Mesenchymal stem cell (in vitro differentiated cells and primary cell): ENCODE data around the gene NGFR.

ENCODE experiments used
- DNase-seq: peaks from one replicate; pipeline ENCODE4 v3.0.0-alpha.2; 2013
- H2AFZ ChIP-seq: one replicate; pipeline ENCODE4 v1.6.1; 2013; ENCODE audit warnings: low read depth, mild to moderate bottlenecking, control low read depth, inconsistent platforms, low read length, moderate library complexity
- H2AK5ac ChIP-seq: 2 replicates; pipeline ENCODE4 v1.6.1; 2013; ENCODE audit warnings: low read length, moderate library complexity, mild to moderate bottlenecking, inconsistent platforms; ENCODE audit not compliant: severe bottlenecking
- H2BK120ac ChIP-seq: one replicate; pipeline ENCODE4 v1.6.1; 2013; ENCODE audit warnings: low read depth, mild to moderate bottlenecking, inconsistent platforms, low read length, moderate library complexity
- H2BK12ac ChIP-seq, 2 experiments: one replicate each; pipeline ENCODE4 v1.6.1; 2013; ENCODE audit warnings: inconsistent platforms in 2 of 2, low read length in 2 of 2, mild to moderate bottlenecking in 2 of 2, moderate library complexity in 2 of 2, control low read depth in 1 of 2
- H2BK15ac ChIP-seq: one replicate; pipeline ENCODE4 v1.6.1; 2013; ENCODE audit warnings: mild to moderate bottlenecking, low read depth, inconsistent platforms; ENCODE audit not compliant: poor library complexity, severe bottlenecking
- H2BK5ac ChIP-seq: 2 replicates; pipeline ENCODE4 v1.6.1; 2013; ENCODE audit warnings: low read depth, mild to moderate bottlenecking, low read length, control low read depth, inconsistent platforms; ENCODE audit not compliant: poor library complexity, severe bottlenecking
- H3K14ac ChIP-seq, 2 experiments: one replicate each; pipeline ENCODE4 v1.6.1; 2013; ENCODE audit warnings: inconsistent platforms in 2 of 2, low read length in 2 of 2, control low read depth in 1 of 2, mild to moderate bottlenecking in 1 of 2, moderate library complexity in 1 of 2
- H3K18ac ChIP-seq, 2 experiments: one replicate each; pipeline ENCODE4 v1.6.1; 2013; ENCODE audit warnings: inconsistent platforms in 2 of 2, low read length in 2 of 2, control low read depth in 1 of 2, low read depth in 1 of 2, mild to moderate bottlenecking in 1 of 2
- H3K23ac ChIP-seq, 2 experiments: one replicate each; pipeline ENCODE4 v1.6.1; 2013; ENCODE audit warnings: inconsistent platforms in 2 of 2, low read length in 2 of 2, mild to moderate bottlenecking in 2 of 2, moderate library complexity in 2 of 2, control low read depth in 1 of 2
- H3K27ac ChIP-seq: 2 replicates; pipeline ENCODE4 v1.5.1; 2013; ENCODE audit warnings: mild to moderate bottlenecking, moderate library complexity, low read length, control low read depth, inconsistent platforms; ENCODE audit not compliant: poor library complexity, severe bottlenecking
- H3K27me3 ChIP-seq, 2 experiments: 2 replicates each; pipeline versions ENCODE4 v1.6.1 to v1.7.0; 2013; ENCODE audit warnings: low read length in 2 of 2, mild to moderate bottlenecking in 2 of 2, moderate library complexity in 2 of 2, control low read depth in 1 of 2, inconsistent platforms in 1 of 2; ENCODE audit not compliant: control insufficient read depth in 1 of 2, insufficient read depth in 1 of 2
- H3K36me3 ChIP-seq, 2 experiments: 2 replicates each; pipeline versions ENCODE4 v1.6.1 to v1.7.0; 2013; ENCODE audit warnings: low read length in 2 of 2, control low read depth in 1 of 2, inconsistent platforms in 1 of 2, low read depth in 1 of 2, mild to moderate bottlenecking in 1 of 2; ENCODE audit not compliant: insufficient read depth in 2 of 2, control insufficient read depth in 1 of 2
- H3K4ac ChIP-seq, 2 experiments: one replicate each; pipeline ENCODE4 v1.6.1; 2013; ENCODE audit warnings: inconsistent platforms in 2 of 2, low read length in 2 of 2, mild to moderate bottlenecking in 2 of 2, moderate library complexity in 2 of 2, control low read depth in 1 of 2, low read depth in 1 of 2
- H3K4me1 ChIP-seq: 2 replicates; pipeline ENCODE4 v1.6.1; 2013; ENCODE audit warnings: low read depth, low read length, control low read depth; ENCODE audit not compliant: control insufficient read depth, insufficient read depth
- H3K4me2 ChIP-seq: 2 replicates; pipeline ENCODE4 v1.6.1; 2013; ENCODE audit warnings: low read length, mild to moderate bottlenecking, inconsistent platforms; ENCODE audit not compliant: poor library complexity, severe bottlenecking
- H3K4me3 ChIP-seq, 2 experiments: 2 replicates each; pipeline versions ENCODE4 v1.5.1 to v1.7.0; 2013; ENCODE audit warnings: low read length in 2 of 2, mild to moderate bottlenecking in 2 of 2, control low read depth in 1 of 2, low read depth in 1 of 2; ENCODE audit not compliant: insufficient read depth in 1 of 2
- H3K79me1 ChIP-seq: replicated peaks from 2 replicates; pipeline ENCODE4 v1.6.1; 2013; ENCODE audit warnings: mild to moderate bottlenecking, control low read depth, low read length, inconsistent platforms; ENCODE audit not compliant: poor library complexity, severe bottlenecking
- H3K9ac ChIP-seq: 2 replicates; pipeline ENCODE4 v1.7.0; 2013; ENCODE audit warnings: mild to moderate bottlenecking, low read length, moderate library complexity
- H3K9me3 ChIP-seq: 2 replicates; pipeline ENCODE4 v1.7.0; 2013; ENCODE audit warnings: mild to moderate bottlenecking, low read length; ENCODE audit not compliant: control insufficient read depth
- H4K8ac ChIP-seq: one replicate; pipeline ENCODE4 v1.6.1; 2013; ENCODE audit warnings: inconsistent platforms, mild to moderate bottlenecking, low read length, moderate library complexity
- H4K91ac ChIP-seq: one replicate; pipeline ENCODE4 v1.6.1; 2013; ENCODE audit warnings: mild to moderate bottlenecking, low read length, inconsistent platforms
- WGBS: methylation state at CpG from one replicate; pipeline ENCODE4 v1.1.7; 2013; ENCODE audit warnings: mixed read lengths; 5-methylcytosine and 5-hydroxymethylcytosine counted together

Gene NGFR

GRCh38 chr17:49488612-49489011, 6.5 kb upstream of the NGFR start:
- H3K27me3 ChIP-seq = peaks cover 86 to 88% of the 10 kb centered on the region in 2 experiments
- no peak overlapping the region for H3K4me2 ChIP-seq
- H3K36me3 ChIP-seq = no peaks in the 10 kb centered on the region
- no peak overlapping the region for H4K91ac ChIP-seq
- H3K4me3 ChIP-seq = no peak overlapping the region
- H2BK15ac ChIP-seq = no peak overlapping the region
- H3K23ac ChIP-seq = no peak overlapping the region
- H2BK120ac ChIP-seq = no peak overlapping the region
- H3K4ac ChIP-seq = no peak overlapping the region
- H3K9ac ChIP-seq = no peak overlapping the region
- 30% methylated on average over 8 of the region's 8 CpGs for WGBS
- no peaks in the 10 kb centered on the region for H3K9me3 ChIP-seq
- H2AK5ac ChIP-seq = no peak overlapping the region
- H3K79me1 ChIP-seq = no peaks in the 10 kb centered on the region
- H3K4me1 ChIP-seq = no peaks in the 10 kb centered on the region
- H4K8ac ChIP-seq = no peak overlapping the region
- H2AFZ ChIP-seq = no peak overlapping the region
- H2BK12ac ChIP-seq = no peak overlapping the region
- no peak overlapping the region for H3K18ac ChIP-seq
- no peak overlapping the region for H2BK5ac ChIP-seq
- no peak overlapping the region for H3K14ac ChIP-seq
- H3K27ac ChIP-seq = no peak overlapping the region
- peak; percentile 92 for DNase-seq

DNA sequence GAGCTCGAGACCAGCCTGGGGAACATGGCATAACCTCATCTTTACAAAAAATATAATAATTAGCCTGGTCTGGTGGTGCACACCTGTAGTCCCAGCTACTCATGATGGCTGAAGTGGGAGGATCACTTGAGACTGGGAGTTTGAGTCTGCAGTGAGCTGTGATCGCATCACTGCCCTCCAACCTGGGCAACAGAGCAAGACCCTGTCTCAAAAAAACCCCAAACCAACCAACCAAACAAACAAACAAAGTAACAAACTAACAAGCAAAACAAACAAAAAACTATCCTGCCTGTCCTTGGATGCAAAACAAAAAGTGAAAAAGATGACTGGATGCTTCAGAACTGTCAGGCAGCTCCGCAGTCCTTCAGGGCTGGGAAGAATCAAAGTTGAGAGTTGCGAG, 5.7 kb upstream of the NGFR start:
- no peak overlapping the region for H2BK15ac ChIP-seq
- 97% methylated on average over 3 of the region's 4 CpGs for WGBS

GRCh38 chr17:49490276-49490675, 4.8 kb upstream of the NGFR start:
- Histone ChIP-seq H2BK5ac (no peak overlapping the region), H2AK5ac (no peak overlapping the region), H3K36me3 (no peaks in the 10 kb centered on the region), H3K4me3 (no peak overlapping the region), H4K8ac (no peak overlapping the region), H3K27me3 (peaks cover 84 to 86% of the 10 kb centered on the region in 2 experiments), H3K79me1 (no peaks in the 10 kb centered on the region), H3K18ac (no peak overlapping the region), H3K9ac (no peak overlapping the region), H3K27ac (no peak overlapping the region), H3K9me3 (no peaks in the 10 kb centered on the region), H2AFZ (no peak overlapping the region), H3K4ac (no peak overlapping the region), H3K4me1 (peaks cover 2% of the 10 kb centered on the region), H3K14ac (no peak overlapping the region), H2BK15ac (no peak overlapping the region), H3K23ac (no peak overlapping the region), H3K4me2 (no peak overlapping the region), H4K91ac (no peak overlapping the region), H2BK120ac (peak overlapping the region; percentile 12), H2BK12ac (no peak overlapping the region)
- WGBS = 96% methylated on average over 5 of the region's 6 CpGs
- DNase-seq = no peak

More for the DNA sequence above, 5.7 kb upstream of the NGFR start:
- no peak overlapping the region for H2AK5ac ChIP-seq
- no peak overlapping the region for H3K9ac ChIP-seq
- no peak overlapping the region for H3K14ac ChIP-seq
- no peak overlapping the region for H3K4ac ChIP-seq
- H3K4me3 ChIP-seq = no peak overlapping the region
- H3K79me1 ChIP-seq = no peaks in the 10 kb centered on the region
- no peak overlapping the region for H2BK120ac ChIP-seq
- no peak overlapping the region for H4K8ac ChIP-seq
- H2BK5ac ChIP-seq = no peak overlapping the region
- H3K36me3 ChIP-seq = no peaks in the 10 kb centered on the region
- no peak overlapping the region for H3K27ac ChIP-seq
- H3K27me3 ChIP-seq = peaks cover 86 to 88% of the 10 kb centered on the region in 2 experiments
- H3K23ac ChIP-seq = no peak overlapping the region
- no peak for DNase-seq
- no peaks in the 10 kb centered on the region for H3K9me3 ChIP-seq
- no peak overlapping the region for H2AFZ ChIP-seq
- H4K91ac ChIP-seq = no peak overlapping the region
- no peak overlapping the region for H3K4me2 ChIP-seq
- no peaks in the 10 kb centered on the region for H3K4me1 ChIP-seq
- no peak overlapping the region for H3K18ac ChIP-seq
- no peak overlapping the region for H2BK12ac ChIP-seq

DNA sequence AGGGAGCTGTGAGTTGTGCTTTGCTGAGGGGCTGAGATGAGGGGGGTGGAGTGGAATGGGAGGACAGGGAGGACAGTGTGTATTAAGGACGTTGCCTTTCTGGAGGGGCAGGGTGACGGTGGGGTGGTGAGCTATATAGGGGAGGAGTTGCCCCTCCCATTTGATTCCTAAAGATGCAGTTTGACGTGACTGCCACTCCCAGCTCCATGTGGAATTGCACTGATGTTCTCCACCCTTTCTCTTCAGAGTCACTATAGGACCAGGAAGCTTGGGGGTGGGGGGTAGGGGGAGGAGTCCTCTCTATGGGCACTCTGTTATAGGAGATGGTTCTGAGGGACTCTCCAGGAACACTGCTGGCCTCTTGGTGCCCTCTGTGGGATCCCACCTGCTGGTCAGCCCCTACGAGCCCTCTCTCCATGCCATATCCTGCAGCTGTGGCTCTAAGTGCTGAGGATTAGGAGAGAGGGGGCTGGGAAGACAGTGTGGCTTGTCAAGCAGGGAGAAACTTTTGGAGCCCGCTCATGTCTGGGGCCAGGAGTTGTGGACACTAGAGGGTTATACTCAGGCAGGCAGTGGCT, 3.8 kb upstream of the NGFR start:
- no peak overlapping the region for H2AFZ ChIP-seq
- H3K9ac ChIP-seq = no peak overlapping the region
- no peak overlapping the region for H4K91ac ChIP-seq
- H3K4ac ChIP-seq = no peak overlapping the region
- no peak overlapping the region for H3K4me3 ChIP-seq
- H3K18ac ChIP-seq = no peak overlapping the region
- no peak for DNase-seq
- H3K27me3 ChIP-seq = peaks cover 83 to 86% of the 10 kb centered on the region in 2 experiments
- no peak overlapping the region for H3K27ac ChIP-seq
- H2BK5ac ChIP-seq = no peak overlapping the region
- H3K23ac ChIP-seq = no peak overlapping the region
- H2BK12ac ChIP-seq = no peak overlapping the region
- no peak overlapping the region for H3K4me2 ChIP-seq
- H3K14ac ChIP-seq = no peak overlapping the region
- no peaks in the 10 kb centered on the region for H3K36me3 ChIP-seq
- no peak overlapping the region for H2BK120ac ChIP-seq
- peaks cover 12% of the 10 kb centered on the region for H3K4me1 ChIP-seq
- H3K9me3 ChIP-seq = no peaks in the 10 kb centered on the region
- WGBS = 63% methylated on average over 4 of the region's 5 CpGs
- no peaks in the 10 kb centered on the region for H3K79me1 ChIP-seq
- H2AK5ac ChIP-seq = no peak overlapping the region
- no peak overlapping the region for H4K8ac ChIP-seq
- no peak overlapping the region for H2BK15ac ChIP-seq
